ENCODE results near the gene DCAF16.
A peak's percentile ranks its signal among the peaks of the same experiment; 100 is the strongest.

DCAF16 gene

DNA sequence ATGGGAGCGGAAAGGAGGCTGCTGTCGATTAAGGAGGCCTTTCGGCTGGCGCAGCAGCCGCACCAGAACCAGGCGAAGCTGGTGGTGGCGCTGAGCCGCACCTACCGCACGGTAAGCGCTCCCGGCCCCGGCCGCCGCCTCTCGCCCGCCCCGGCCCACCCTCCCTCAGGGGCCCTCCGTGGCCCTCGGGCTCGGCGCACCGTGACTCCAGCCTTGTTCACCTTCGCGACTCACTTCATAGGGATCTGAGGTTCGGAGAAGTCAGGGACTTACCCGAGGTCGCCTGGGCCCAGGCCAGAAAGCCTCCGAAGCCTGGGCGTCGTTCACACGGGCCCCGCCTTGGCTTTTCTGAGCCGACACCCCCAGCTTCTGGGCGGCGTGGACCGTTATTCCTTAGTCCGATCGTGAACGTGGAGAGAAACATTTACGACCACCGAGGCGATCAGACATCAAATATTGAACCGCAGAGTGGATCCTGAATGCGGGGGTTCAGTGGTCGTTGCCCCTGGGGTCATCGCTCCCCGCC lies 584 bp upstream of the DCAF16 start:
- in situ Hi-C loops (cut with HindIII; ENCODE audit: low pct_unique_long_range_greater_than_20kb, low sequenced_read_pairs) = no loop called here
- no peak for DNase-seq (ENCODE audit: low read depth in 1 of 2, low spot score in 1 of 2)
- TF ChIP-seq JUND (IDR thresholded peaks at IDR 0.05; ENCODE audit: low read depth) = no peak

DNA sequence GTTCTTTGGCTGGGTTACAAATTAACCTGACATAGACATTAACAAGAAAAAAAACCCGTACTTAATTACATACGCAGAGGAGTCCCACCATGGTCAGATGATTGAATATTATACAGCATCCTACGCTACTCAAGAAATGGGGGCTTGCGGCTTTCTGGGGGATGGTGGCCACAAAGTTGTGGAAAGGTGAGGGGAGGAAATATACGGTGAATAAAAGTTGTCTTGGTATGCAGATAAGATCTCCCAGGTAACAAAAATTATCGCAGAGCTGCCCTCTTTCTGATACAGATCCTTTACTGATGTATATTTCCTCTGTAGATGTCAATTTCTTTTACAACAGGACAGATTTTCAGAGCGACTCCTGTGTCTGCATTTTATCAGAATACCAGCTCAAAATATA lies 890 bp downstream of the DCAF16 start:
- in situ Hi-C loops (cut with HindIII; ENCODE audit: low pct_unique_long_range_greater_than_20kb, low sequenced_read_pairs) = no loop called here
- no peak for DNase-seq (ENCODE audit: low read depth in 1 of 2, low spot score in 1 of 2)

DNA sequence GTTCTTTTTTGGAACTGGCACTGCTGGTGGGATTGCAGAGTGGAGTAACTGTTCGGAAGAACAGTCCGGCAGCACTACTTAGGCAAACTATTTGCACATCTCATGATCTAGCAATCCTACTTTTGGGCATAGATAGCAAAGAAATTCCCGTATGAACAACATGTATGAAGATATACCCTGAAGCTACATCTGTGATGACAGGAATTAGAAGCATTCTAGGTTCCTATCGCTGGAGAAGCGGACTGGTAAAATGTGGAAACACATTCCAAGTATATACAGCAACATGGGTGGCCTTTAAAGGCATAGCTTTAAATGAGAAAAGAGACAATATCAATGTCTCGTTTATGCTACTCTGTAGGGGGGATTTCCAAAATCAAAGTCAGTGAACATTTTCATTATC lies 3.1 kb downstream of the DCAF16 start:
- no peak for TF ChIP-seq JUND (IDR thresholded peaks at IDR 0.05; ENCODE audit: low read depth)
- in situ Hi-C loops (cut with HindIII; ENCODE audit: low pct_unique_long_range_greater_than_20kb, low sequenced_read_pairs) = no loop called here
- no peak for DNase-seq (ENCODE audit: low read depth in 1 of 2, low spot score in 1 of 2)

More for the DNA sequence above, 890 bp downstream of the DCAF16 start:
- no peak for TF ChIP-seq JUND (IDR thresholded peaks at IDR 0.05; ENCODE audit: low read depth)

DNA sequence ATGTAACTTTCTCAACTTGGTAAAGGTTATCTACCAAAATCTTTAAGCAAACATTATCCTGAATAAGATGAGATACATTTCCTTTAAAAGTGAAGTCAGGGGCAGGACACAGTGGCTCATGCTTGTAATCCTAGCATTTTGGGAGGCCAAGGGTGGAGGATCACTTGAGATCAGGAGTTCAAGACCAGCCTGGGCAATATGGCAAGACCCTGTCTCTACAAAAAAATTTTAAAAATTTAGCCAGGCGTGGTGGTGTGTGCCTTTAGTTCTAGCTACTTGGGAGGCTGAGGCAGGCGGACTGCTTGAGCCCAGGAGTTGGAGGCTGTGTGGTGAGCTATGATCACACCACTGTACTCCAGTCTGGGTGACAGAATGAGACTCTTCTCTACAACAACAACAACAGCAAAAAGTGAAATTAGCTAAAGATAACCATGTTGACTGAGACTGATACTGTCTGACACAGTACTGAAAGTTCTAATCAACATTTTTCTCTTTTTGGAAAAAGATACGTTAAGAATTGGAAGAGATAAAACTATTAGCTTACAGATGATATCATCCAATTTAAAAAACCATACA lies 4.9 kb downstream of the DCAF16 start:
- in situ Hi-C loops (cut with HindIII; ENCODE audit: low pct_unique_long_range_greater_than_20kb, low sequenced_read_pairs) = no loop called here
- no peak for TF ChIP-seq JUND (IDR thresholded peaks at IDR 0.05; ENCODE audit: low read depth)
- DNase-seq (ENCODE audit: low read depth in 1 of 2, low spot score in 1 of 2) = no peak

DNA sequence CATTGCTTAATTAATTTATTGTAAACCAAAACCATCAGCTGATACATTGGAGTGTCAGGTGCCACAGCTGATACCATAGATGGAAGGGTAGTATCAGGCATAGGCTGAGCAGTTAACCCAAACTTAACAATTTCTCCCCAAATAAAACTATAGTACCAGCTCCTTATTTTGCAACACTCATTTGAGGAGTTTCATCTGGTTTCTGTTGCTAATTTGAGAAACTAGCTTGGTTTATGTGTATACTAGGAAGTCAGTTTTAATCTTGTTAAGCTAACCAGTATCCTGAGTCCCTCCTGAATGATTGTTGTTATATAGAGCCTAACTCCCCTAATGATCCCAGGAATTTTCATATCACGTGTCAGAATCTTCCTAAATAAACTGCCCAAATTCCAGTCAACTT lies 12.7 kb downstream of the DCAF16 start:
- TF ChIP-seq JUND (IDR thresholded peaks at IDR 0.05; ENCODE audit: low read depth) = no peak
- in situ Hi-C loops (cut with HindIII; ENCODE audit: low pct_unique_long_range_greater_than_20kb, low sequenced_read_pairs) = no loop called here
- DNase-seq (ENCODE audit: low read depth in 1 of 2, low spot score in 1 of 2) = no peak

DNA sequence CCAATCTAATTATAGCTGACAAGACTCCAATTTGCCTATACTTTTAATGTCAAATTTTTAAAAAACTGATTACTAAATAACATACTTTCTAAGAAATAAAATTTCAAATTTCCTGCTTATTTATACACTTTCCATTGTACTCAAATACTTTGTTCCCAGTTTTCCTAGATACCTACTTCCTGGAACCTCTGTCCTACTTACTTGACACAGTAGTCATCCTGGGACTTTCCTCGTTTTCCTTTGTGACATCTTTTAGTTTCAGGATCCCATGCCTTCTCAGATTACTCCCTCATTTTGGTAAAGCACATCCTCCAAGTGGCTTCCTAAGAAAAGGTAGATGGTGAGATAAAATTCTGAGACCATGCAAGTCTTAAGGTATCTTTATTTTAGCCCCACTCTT lies 15.8 kb downstream of the DCAF16 start:
- no peak for DNase-seq (ENCODE audit: low read depth in 1 of 2, low spot score in 1 of 2)
- TF ChIP-seq JUND (IDR thresholded peaks at IDR 0.05; ENCODE audit: low read depth) = no peak
- in situ Hi-C loops (cut with HindIII; ENCODE audit: low pct_unique_long_range_greater_than_20kb, low sequenced_read_pairs) = no loop called here

DNA sequence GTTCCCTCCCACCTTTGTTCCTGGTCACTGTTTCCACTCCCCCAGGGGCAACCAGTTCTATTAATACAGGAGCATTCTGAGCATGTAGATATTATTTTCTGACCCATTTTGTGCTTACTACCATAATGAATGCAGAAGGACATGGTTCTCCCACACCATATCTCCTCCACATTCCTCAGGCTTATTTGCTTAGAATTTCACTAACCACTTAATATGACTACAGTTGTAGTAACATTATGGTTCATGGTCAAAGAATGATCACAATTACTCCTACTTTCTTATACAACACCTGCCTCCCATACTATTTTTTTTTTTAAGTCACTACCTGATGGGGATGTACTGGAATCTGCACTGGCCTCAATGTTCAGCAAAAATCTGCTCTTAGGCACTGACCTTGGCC lies 21.6 kb downstream of the DCAF16 start:
- no peak for DNase-seq (ENCODE audit: low read depth in 1 of 2, low spot score in 1 of 2)
- TF ChIP-seq JUND (IDR thresholded peaks at IDR 0.05; ENCODE audit: low read depth) = no peak
- in situ Hi-C loops (cut with HindIII; ENCODE audit: low pct_unique_long_range_greater_than_20kb, low sequenced_read_pairs) = no loop called here

DNA sequence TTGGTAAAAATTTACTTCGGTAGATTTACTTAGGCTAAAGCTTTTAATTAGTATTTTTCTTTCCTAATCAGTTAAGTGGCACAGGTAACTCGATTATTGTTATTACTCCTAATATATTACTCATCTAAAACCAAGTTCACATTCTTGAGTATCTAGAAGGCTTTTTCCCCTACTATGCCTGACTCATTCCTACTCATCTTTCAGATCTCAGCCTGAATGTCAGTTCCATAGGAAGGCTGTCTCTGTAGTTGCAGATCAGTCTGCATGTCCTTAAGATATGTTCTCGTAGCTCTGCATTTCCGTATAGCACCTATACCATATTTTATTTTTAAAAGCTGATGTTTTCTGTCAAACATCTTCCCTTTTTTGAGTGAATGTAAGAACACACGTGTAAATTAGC lies 23.2 kb downstream of the DCAF16 start:
- in situ Hi-C loops (cut with HindIII; ENCODE audit: low pct_unique_long_range_greater_than_20kb, low sequenced_read_pairs) = no loop called here
- DNase-seq (ENCODE audit: low read depth in 1 of 2, low spot score in 1 of 2) = no peak
- no peak for TF ChIP-seq JUND (IDR thresholded peaks at IDR 0.05; ENCODE audit: low read depth)

DNA sequence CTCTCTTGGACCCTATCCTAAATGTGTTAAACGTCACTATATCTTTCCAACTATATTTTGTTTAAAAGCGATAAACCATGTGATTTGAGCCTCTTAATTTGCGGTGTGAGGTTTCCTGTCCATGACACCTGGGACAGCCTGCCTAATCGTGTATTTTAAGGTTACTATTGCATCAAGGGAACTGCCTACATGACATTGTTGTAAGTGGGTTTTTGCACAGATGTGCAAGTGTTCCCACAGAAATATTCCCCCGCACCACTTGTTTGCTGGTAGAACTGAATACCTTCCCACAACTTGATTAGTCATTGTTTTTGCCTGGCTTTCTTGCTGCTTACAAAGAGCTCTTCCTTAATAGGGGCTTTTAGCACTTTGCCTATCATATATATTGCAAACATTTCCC lies 24.0 kb downstream of the DCAF16 start:
- TF ChIP-seq JUND (IDR thresholded peaks at IDR 0.05; ENCODE audit: low read depth) = no peak
- in situ Hi-C loops (cut with HindIII; ENCODE audit: low pct_unique_long_range_greater_than_20kb, low sequenced_read_pairs) = no loop called here
- DNase-seq (ENCODE audit: low read depth in 1 of 2, low spot score in 1 of 2) = no peak

DNA sequence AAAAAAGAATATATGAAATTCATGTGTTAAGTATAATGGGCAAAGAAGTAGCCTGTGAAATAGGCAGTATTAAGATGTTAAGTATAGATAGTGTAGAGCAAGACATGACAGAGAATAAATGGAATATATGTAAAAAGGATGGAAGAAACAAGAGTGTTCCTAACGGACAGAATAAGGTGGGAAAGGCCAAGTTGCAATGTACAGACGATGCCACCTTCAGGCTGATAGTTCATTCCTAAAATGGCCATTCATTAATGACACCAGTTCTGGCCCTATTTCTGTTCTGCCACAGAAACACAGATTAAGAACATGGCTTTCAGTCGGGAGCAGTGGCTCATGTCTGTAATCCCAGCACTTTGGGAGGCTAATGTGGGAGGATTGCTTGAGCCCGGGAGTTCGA lies 24.7 kb downstream of the DCAF16 start:
- DNase-seq (ENCODE audit: low read depth in 1 of 2, low spot score in 1 of 2) = peak in 1 of 2 experiments; percentile 42
- no peak for TF ChIP-seq JUND (IDR thresholded peaks at IDR 0.05; ENCODE audit: low read depth)
- in situ Hi-C loops (cut with HindIII; ENCODE audit: low pct_unique_long_range_greater_than_20kb, low sequenced_read_pairs) = no loop called here

DNA sequence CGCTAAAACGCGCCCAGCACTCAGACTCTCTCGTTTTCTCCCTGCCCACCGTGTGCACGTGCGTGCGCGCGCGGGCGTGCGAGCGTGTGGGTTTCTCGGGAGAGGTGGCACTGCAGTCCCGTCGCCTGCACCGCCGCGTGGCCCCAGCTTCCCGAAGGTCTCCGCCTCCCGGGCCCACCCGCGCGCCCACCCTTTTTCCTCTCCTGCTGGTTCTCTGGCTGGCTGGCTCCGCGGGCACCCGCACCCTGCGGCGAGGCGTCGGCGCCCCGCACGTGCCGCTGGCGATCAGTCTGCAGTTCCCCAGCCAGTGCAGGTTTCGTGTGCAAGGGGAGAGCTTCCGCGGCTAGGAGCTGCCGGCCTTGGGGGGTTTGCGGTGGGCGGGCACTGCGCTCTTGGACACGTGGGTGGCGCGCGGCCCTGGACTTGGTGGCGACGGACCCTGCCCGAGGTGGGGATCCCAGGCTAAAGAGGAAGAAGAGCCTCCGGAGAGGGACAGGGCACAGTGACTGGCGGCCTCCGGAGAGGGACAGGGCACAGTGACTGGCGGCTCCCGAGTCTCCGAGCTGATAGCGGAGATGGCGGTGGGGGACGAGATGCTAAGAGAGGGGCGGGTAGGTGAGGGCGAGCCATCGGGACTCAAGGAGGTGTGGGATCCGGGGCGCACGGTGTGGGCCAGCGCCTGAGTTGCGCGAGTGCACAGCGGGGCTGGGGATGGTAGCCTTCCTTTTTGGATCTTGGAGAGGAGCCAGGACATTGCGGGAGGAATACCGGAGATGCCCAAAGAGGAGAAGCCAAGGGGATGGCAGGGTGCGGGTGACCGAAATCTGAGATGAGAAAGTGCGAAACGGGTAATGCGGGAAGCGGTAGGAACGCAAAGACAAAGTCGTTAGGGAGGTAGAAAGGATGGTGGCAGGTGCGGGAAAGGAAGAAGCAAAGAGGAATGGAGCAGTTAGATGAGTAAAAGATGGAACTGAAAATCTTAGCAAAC lies 29.0 kb downstream of the DCAF16 start, which contains the start of gene FAM184B:
FAM184B (minus strand) TSS at position 322 of the 988 bp plus-strand sequence. CDS start 322 bp downstream, outside the sequence.
- in situ Hi-C loops (cut with HindIII; ENCODE audit: low pct_unique_long_range_greater_than_20kb, low sequenced_read_pairs) = no loop called here

DNA sequence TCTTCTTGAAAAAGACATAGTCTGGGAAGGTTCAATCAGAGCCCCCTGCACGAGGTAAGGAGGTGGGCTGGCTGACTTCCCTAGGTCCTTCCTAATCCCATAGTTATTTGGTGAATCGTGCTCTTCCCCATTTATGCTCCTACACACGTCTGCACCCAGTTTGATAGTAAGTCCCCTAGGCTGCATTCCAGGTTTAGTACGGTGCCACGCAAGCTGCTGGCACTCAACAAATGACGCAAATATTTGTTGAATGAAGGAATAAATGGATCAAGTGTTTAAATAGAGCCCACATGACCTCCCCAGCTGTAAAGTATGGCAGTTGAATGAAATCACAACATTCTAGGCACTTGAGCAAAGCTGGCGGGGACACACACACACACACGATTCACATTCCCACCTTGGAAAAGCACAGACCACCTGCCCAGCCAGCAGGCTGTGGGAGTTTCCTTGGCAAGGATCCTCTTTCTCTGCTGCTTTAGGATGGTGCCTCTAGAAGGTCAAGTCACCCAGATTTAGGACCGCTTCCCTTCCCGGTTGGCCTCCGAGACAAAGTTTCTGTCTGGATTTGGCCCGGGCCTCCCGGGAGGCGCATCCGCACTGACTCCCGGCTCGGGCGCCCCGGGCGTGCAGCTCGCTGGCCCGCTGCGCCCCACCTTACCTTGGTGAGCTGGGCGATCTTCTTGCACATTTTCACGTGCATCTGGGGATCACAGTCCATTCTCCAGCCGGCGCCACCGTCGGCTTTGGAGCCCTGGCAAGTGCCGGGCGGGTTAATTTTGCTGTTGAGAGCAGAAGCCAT lies 29.9 kb downstream of the DCAF16 start:
- in situ Hi-C loops (cut with HindIII; ENCODE audit: low pct_unique_long_range_greater_than_20kb, low sequenced_read_pairs) = no loop called here
- TF ChIP-seq JUND (IDR thresholded peaks at IDR 0.05; ENCODE audit: low read depth) = no peak
- DNase-seq (ENCODE audit: low read depth in 1 of 2, low spot score in 1 of 2) = peak in 1 of 2 experiments; percentile 36

More for the DNA sequence above, 29.0 kb downstream of the DCAF16 start, which contains the start of gene FAM184B:
- TF ChIP-seq JUND (IDR thresholded peaks at IDR 0.05; ENCODE audit: low read depth) = no peak
- peak in 1 of 2 experiments; percentile 42 for DNase-seq (ENCODE audit: low read depth in 1 of 2, low spot score in 1 of 2)

Data from T47D (cell line).